Sigmoid colon (tissue), 7 donors: ENCODE data around the gene RIT2. TPM values are rescaled to one million over a fixed set of nuclear protein-coding genes. Genes with fewer than 3 reads are reported as not detected.

Experiments
- DNase-seq: peaks from one replicate; pipeline ENCODE4 v3.0.0-alpha.2; 2019
- H3K27ac ChIP-seq, 4 donors: fragments of 200-600 bp; sonication (generic); one replicate each; pipeline ENCODE4 v1.5.1; 2016 to 2019; ENCODE audit warnings: mild to moderate bottlenecking in 1 of 4
- H3K27me3 ChIP-seq, 3 donors: fragments of 200-600 bp; sonication (generic); one replicate each; pipeline ENCODE4 v1.5.1; 2019; ENCODE audit warnings: mild to moderate bottlenecking in 1 of 3
- H3K36me3 ChIP-seq, 4 donors: fragments of 200-600 bp; sonication (generic); one replicate each; pipeline ENCODE4 v1.5.1; 2016 to 2019
- H3K4me1 ChIP-seq, 4 donors: fragments of 200-600 bp; sonication (generic); one replicate each; pipeline ENCODE4 v1.5.1; 2017 to 2019
- H3K4me3 ChIP-seq, 4 donors: fragments of 200-600 bp; sonication (generic); one replicate each; pipeline ENCODE4 v1.5.1; 2017 to 2019; ENCODE audit warnings: mild to moderate bottlenecking in 2 of 4, moderate library complexity in 1 of 4
- H3K9me3 ChIP-seq, 4 donors: fragments of 200-600 bp in 3 of 4; sonication (generic) in 3 of 4; one replicate each; pipeline versions ENCODE4 v1.5.1 to v1.6.1; 2013 to 2019
- EP300 ChIP-seq, 4 donors: sonication (generic); formaldehyde crosslinking; IDR thresholded peaks; one replicate each; pipeline ENCODE4 v1.6.1; 2017; ENCODE audit warnings: antibody characterized with exemption in 4 of 4
- POLR2A ChIP-seq, 2 donors: fragments of 450-650 bp; IDR thresholded peaks; one replicate each; pipeline ENCODE4 v1.6.1; 2016; ENCODE audit warnings: antibody characterized with exemption in 2 of 2, mild to moderate bottlenecking in 2 of 2, moderate library complexity in 2 of 2
- POLR2AphosphoS5 ChIP-seq, 4 donors: sonication (generic); formaldehyde crosslinking; IDR thresholded peaks; one replicate each; pipeline ENCODE4 v1.6.1; 2017; ENCODE audit warnings: antibody characterized with exemption in 4 of 4
- WGBS, 2 donors: extraction: QIAGEN DNeasy Blood & Tissue Kit; methylation state at CpG; one replicate each; pipeline ENCODE4 v1.1.7; 2013; 5-methylcytosine and 5-hydroxymethylcytosine counted together
- intact Hi-C: fragments of 100-400 bp; cut with DNase I; formaldehyde crosslinking; loops from one replicate; pipeline ENCODE4 v1.15.1; 2023
- polyA plus RNA-seq, 3 donors: library from polyadenylated mRNA; stranded (reverse); fragments of 200-250 nt; gene quantifications; one replicate each; pipeline ENCODE4 v1.2.3, GENCODE V29; 2013
- total RNA-seq, 4 donors: library from RNA; depleted of rRNA; stranded (reverse); fragments of >200 nt; gene quantifications; one replicate each; pipeline ENCODE4 v1.1.0, GENCODE V29; 2016
- TF ChIP-seq, protein P1 (sequence below), 4 experiments: fragments of 450-650 bp in 3 of 4; fragments of 200-600 bp in 1 of 4; IDR thresholded peaks; one replicate each; pipeline ENCODE4 v1.5.1; 2016 to 2019; ENCODE audit warnings: antibody characterized with exemption in 4 of 4, mild to moderate bottlenecking in 3 of 4, moderate library complexity in 2 of 4
- donor health status: healthy with polysubstance abuse.
- donor health status: Bipolar disorder and iron deficiency.
- donor health status: healthy.

RIT2 gene
- total and polyA plus RNA-seq, 7 donors = 0.17 to 1.8 TPM; not detected in 5

GRCh38 chr18:42901161-42901560, 214.3 kb downstream of the RIT2 start:
- H3K9me3 ChIP-seq = no peaks in the 10 kb centered on the region
- DNase-seq = no peak
- H3K4me3 ChIP-seq = no peak overlapping the region
- 18 to 71% methylated on average over 1 of the region's 1 CpG for WGBS, 2 donors
- H3K36me3 ChIP-seq = no peaks in the 10 kb centered on the region
- H3K27me3 ChIP-seq = no peaks in the 10 kb centered on the region
- H3K4me1 ChIP-seq = no peaks in the 10 kb centered on the region
- TF ChIP-seq POLR2A (IDR thresholded peaks at IDR 0.05) (no peak), POLR2AphosphoS5 (IDR thresholded peaks at IDR 0.05) (no peak), EP300 (IDR thresholded peaks at IDR 0.05) (no peak)
- TF ChIP-seq, protein P1, sequence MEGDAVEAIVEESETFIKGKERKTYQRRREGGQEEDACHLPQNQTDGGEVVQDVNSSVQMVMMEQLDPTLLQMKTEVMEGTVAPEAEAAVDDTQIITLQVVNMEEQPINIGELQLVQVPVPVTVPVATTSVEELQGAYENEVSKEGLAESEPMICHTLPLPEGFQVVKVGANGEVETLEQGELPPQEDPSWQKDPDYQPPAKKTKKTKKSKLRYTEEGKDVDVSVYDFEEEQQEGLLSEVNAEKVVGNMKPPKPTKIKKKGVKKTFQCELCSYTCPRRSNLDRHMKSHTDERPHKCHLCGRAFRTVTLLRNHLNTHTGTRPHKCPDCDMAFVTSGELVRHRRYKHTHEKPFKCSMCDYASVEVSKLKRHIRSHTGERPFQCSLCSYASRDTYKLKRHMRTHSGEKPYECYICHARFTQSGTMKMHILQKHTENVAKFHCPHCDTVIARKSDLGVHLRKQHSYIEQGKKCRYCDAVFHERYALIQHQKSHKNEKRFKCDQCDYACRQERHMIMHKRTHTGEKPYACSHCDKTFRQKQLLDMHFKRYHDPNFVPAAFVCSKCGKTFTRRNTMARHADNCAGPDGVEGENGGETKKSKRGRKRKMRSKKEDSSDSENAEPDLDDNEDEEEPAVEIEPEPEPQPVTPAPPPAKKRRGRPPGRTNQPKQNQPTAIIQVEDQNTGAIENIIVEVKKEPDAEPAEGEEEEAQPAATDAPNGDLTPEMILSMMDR (IDR thresholded peaks at IDR 0.05) = no peak
- intact Hi-C loops = no loop called here
- H3K27ac ChIP-seq = no peak overlapping the region

GRCh38 chr18:42893977-42894376, 221.5 kb downstream of the RIT2 start:
- no peak overlapping the region for H3K4me3 ChIP-seq
- H3K36me3 ChIP-seq = no peaks in the 10 kb centered on the region
- no peak for DNase-seq
- TF ChIP-seq EP300 (IDR thresholded peaks at IDR 0.05) (no peak), POLR2AphosphoS5 (IDR thresholded peaks at IDR 0.05) (no peak), POLR2A (IDR thresholded peaks at IDR 0.05) (no peak)
- TF ChIP-seq, protein P1 (IDR thresholded peaks at IDR 0.05) = no peak
- H3K27ac ChIP-seq = no peak overlapping the region
- 89 to 94% methylated on average over 2 of the region's 2 CpGs for WGBS, 2 donors
- H3K4me1 ChIP-seq = peaks cover 0 to 10% (median 3%) of the 10 kb centered on the region in 4 donors
- no peaks in the 10 kb centered on the region for H3K27me3 ChIP-seq
- intact Hi-C loops = no loop called here
- no peaks in the 10 kb centered on the region for H3K9me3 ChIP-seq

- TF ChIP-seq, protein P1 (IDR thresholded peaks at IDR 0.05) = no peak
- TF ChIP-seq POLR2AphosphoS5 (IDR thresholded peaks at IDR 0.05) = no peak
- no peak for TF ChIP-seq POLR2A (IDR thresholded peaks at IDR 0.05)
- no peak for TF ChIP-seq EP300 (IDR thresholded peaks at IDR 0.05)
- Histone ChIP-seq H3K36me3 (no peaks in the 10 kb centered on the region), H3K4me3 (no peak overlapping the region), H3K27me3 (no peaks in the 10 kb centered on the region), H3K27ac (no peak overlapping the region), H3K4me1 (peaks cover 0 to 10% (median 3%) of the 10 kb centered on the region in 4 donors), H3K9me3 (no peaks in the 10 kb centered on the region)
- DNase-seq = no peak
- intact Hi-C loops = no loop called here
- 44 to 79% methylated on average over 1 of the region's 1 CpG for WGBS, 2 donors
Measured at GRCh38 chr18:42892181-42892580, 223.3 kb downstream of the RIT2 start.

GRCh38 chr18:42891705-42892104, 223.8 kb downstream of the RIT2 start:
- no peaks in the 10 kb centered on the region for H3K27me3 ChIP-seq
- H3K36me3 ChIP-seq = no peaks in the 10 kb centered on the region
- no peak for DNase-seq
- TF ChIP-seq POLR2A (IDR thresholded peaks at IDR 0.05) = no peak
- H3K9me3 ChIP-seq = no peaks in the 10 kb centered on the region
- H3K27ac ChIP-seq = no peak overlapping the region
- peaks cover 0 to 10% (median 3%) of the 10 kb centered on the region in 4 donors for H3K4me1 ChIP-seq
- 76 to 77% methylated on average over 3 of the region's 3 CpGs for WGBS, 2 donors
- H3K4me3 ChIP-seq = no peak overlapping the region
- intact Hi-C loops = no loop called here

- H3K36me3 ChIP-seq = no peaks in the 10 kb centered on the region
- no peaks in the 10 kb centered on the region for H3K27me3 ChIP-seq
- intact Hi-C loops = no loop called here
- DNase-seq = no peak
- WGBS, 2 donors = 76 to 78% methylated on average over 3 of the region's 3 CpGs
- H3K4me1 ChIP-seq = no peaks in the 10 kb centered on the region
- H3K9me3 ChIP-seq = no peaks in the 10 kb centered on the region
- TF ChIP-seq EP300 (IDR thresholded peaks at IDR 0.05) (no peak), POLR2AphosphoS5 (IDR thresholded peaks at IDR 0.05) (no peak), POLR2A (IDR thresholded peaks at IDR 0.05) (no peak)
- TF ChIP-seq, protein P1 (IDR thresholded peaks at IDR 0.05) = no peak
- H3K4me3 ChIP-seq = no peak overlapping the region
- no peak overlapping the region for H3K27ac ChIP-seq
Measured at GRCh38 chr18:42883169-42883568, 232.3 kb downstream of the RIT2 start.
